K562 (cell line): ENCODE results near the gene CITED2. TPM values are rescaled to one million over a fixed set of nuclear protein-coding genes. Genes with fewer than 3 reads are reported as not detected.

Experiments
- FOXK2 ChIP-seq, 2 experiments: fragments of 450-650 bp; IDR thresholded peaks in 1 of 2; conservative IDR thresholded peaks in 1 of 2; 2 replicates each; pipeline ENCODE4 v1.6.1; 2016; ENCODE audit warnings: low read depth in 2 of 2, mild to moderate bottlenecking in 1 of 2
- NR3C1 ChIP-seq: sonication (generic); formaldehyde crosslinking; IDR thresholded peaks from 2 replicates; pipeline ENCODE4 v1.8.1; 2022; ENCODE audit warnings: missing genetic modification reagents
- PCBP2 ChIP-seq: fragments of 200-400 bp; formaldehyde crosslinking; IDR thresholded peaks from 2 replicates; pipeline ENCODE4 v1.6.1; 2018; ENCODE audit warnings: low read length, low read depth, mild to moderate bottlenecking, moderate library complexity; ENCODE audit not compliant: poor library complexity, severe bottlenecking
- TARDBP ChIP-seq: fragments of 450-650 bp; IDR thresholded peaks from 2 replicates; pipeline ENCODE4 v1.6.1; 2016
- ZFP30 ChIP-seq: fragments of 250-450 bp; sonication (Bioruptor Pico); IDR thresholded peaks from 2 replicates; pipeline ENCODE4 v1.8.0; 2022; ENCODE audit warnings: moderate library complexity, mild to moderate bottlenecking, inconsistent platforms, borderline replicate concordance
- polyA plus RNA-seq, 8 experiments: library from polyadenylated mRNA; depleted of rRNA in 4 of 8; stranded (reverse) in 5 of 8; unstranded in 3 of 8; fragments of >200 nt; fragmentation: Nextera tagmentation in 2 of 8; fragmentation: Illumina TruSeq in 1 of 8; extraction: Ambion mirVana in 2 of 8; extraction: Trizol in 1 of 8; gene quantifications; 2 replicates each; pipeline versions ENCODE4 v1.2.1 to v1.2.3, GENCODE V29; 2011 to 2014; ENCODE audit warnings: inconsistent platforms in 1 of 8, missing spikeins in 1 of 8
- total RNA-seq, 7 experiments: library from RNA; depleted of rRNA in 6 of 7; stranded (reverse); fragments of >200 nt in 6 of 7; fragmentation: Illumina TruSeq in 2 of 7; extraction: Trizol in 2 of 7; gene quantifications; 2 replicates each; pipeline versions ENCODE4 v1.2.1 to v1.2.3, GENCODE V29; 2011 to 2021; ENCODE audit warnings: low replicate concordance in 1 of 7
- TF ChIP-seq, protein P1 (sequence below): fragments of 450-650 bp; formaldehyde crosslinking; IDR thresholded peaks from 2 replicates; pipeline ENCODE4 v1.4.0; 2022; ENCODE audit warnings: missing genetic modification characterization
- TF ChIP-seq, protein P2 (sequence below): fragments of 250-450 bp; sonication (Bioruptor Pico); IDR thresholded peaks from 2 replicates; pipeline ENCODE4 v1.4.0; 2020
- TF ChIP-seq, protein P3 (sequence below): fragments of 450-650 bp; IDR thresholded peaks from 2 replicates; pipeline ENCODE4 v1.6.1; 2016; ENCODE audit warnings: mild to moderate bottlenecking, moderate library complexity

The CITED2 gene
- total and polyA plus RNA-seq, 9 of the 15 experiments (the other 6 are each of a cell fraction or from before 2014, with no cell fraction given), result 0.21 to 86.1 (median 17.5) TPM

DNA sequence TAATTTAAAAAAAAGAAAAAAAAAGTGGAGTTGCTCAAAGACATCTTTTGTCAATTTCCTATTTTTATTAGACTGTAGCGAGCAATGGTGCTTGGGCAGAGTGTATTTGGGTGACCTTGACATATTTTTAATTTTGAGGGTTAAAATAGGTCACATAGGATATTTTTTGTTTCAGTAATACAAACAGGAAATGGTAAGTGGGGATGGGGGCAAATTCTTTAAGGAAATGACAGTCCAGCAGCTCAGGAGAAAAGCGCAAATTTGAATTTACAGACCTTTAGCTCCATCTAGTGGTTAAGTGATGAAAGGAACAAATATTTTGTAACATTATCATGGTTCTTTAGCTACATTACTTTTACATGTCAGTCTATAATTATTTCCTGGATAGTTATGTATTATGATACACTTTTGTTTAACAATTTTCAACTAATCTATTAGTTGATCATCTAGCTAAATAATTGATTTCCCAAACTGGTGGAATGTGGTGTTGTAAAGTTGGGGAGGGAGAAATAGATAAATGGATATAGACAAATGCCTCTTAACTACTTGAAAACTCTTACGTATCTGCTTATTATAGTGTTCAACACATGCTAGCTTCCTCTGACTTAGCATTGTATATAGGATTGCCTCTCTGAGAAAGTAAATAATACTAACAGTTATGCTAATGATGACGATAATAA is 10.0 kb downstream of the CITED2 start (continued):
- TF ChIP-seq, protein P1, sequence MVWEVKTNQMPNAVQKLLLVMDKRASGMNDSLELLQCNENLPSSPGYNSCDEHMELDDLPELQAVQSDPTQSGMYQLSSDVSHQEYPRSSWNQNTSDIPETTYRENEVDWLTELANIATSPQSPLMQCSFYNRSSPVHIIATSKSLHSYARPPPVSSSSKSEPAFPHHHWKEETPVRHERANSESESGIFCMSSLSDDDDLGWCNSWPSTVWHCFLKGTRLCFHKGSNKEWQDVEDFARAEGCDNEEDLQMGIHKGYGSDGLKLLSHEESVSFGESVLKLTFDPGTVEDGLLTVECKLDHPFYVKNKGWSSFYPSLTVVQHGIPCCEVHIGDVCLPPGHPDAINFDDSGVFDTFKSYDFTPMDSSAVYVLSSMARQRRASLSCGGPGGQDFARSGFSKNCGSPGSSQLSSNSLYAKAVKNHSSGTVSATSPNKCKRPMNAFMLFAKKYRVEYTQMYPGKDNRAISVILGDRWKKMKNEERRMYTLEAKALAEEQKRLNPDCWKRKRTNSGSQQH (CRISPR knock-in tag), result no peak
- TF ChIP-seq, protein P2, sequence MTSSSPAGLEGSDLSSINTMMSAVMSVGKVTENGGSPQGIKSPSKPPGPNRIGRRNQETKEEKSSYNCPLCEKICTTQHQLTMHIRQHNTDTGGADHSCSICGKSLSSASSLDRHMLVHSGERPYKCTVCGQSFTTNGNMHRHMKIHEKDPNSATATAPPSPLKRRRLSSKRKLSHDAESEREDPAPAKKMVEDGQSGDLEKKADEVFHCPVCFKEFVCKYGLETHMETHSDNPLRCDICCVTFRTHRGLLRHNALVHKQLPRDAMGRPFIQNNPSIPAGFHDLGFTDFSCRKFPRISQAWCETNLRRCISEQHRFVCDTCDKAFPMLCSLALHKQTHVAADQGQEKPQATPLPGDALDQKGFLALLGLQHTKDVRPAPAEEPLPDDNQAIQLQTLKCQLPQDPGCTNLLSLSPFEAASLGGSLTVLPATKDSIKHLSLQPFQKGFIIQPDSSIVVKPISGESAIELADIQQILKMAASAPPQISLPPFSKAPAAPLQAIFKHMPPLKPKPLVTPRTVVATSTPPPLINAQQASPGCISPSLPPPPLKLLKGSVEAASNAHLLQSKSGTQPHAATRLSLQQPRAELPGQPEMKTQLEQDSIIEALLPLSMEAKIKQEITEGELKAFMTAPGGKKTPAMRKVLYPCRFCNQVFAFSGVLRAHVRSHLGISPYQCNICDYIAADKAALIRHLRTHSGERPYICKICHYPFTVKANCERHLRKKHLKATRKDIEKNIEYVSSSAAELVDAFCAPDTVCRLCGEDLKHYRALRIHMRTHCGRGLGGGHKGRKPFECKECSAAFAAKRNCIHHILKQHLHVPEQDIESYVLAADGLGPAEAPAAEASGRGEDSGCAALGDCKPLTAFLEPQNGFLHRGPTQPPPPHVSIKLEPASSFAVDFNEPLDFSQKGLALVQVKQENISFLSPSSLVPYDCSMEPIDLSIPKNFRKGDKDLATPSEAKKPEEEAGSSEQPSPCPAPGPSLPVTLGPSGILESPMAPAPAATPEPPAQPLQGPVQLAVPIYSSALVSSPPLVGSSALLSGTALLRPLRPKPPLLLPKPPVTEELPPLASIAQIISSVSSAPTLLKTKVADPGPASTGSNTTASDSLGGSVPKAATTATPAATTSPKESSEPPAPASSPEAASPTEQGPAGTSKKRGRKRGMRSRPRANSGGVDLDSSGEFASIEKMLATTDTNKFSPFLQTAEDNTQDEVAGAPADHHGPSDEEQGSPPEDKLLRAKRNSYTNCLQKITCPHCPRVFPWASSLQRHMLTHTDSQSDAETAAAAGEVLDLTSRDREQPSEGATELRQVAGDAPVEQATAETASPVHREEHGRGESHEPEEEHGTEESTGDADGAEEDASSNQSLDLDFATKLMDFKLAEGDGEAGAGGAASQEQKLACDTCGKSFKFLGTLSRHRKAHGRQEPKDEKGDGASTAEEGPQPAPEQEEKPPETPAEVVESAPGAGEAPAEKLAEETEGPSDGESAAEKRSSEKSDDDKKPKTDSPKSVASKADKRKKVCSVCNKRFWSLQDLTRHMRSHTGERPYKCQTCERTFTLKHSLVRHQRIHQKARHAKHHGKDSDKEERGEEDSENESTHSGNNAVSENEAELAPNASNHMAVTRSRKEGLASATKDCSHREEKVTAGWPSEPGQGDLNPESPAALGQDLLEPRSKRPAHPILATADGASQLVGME (CRISPR knock-in tag), result no peak
- TF ChIP-seq, protein P3, sequence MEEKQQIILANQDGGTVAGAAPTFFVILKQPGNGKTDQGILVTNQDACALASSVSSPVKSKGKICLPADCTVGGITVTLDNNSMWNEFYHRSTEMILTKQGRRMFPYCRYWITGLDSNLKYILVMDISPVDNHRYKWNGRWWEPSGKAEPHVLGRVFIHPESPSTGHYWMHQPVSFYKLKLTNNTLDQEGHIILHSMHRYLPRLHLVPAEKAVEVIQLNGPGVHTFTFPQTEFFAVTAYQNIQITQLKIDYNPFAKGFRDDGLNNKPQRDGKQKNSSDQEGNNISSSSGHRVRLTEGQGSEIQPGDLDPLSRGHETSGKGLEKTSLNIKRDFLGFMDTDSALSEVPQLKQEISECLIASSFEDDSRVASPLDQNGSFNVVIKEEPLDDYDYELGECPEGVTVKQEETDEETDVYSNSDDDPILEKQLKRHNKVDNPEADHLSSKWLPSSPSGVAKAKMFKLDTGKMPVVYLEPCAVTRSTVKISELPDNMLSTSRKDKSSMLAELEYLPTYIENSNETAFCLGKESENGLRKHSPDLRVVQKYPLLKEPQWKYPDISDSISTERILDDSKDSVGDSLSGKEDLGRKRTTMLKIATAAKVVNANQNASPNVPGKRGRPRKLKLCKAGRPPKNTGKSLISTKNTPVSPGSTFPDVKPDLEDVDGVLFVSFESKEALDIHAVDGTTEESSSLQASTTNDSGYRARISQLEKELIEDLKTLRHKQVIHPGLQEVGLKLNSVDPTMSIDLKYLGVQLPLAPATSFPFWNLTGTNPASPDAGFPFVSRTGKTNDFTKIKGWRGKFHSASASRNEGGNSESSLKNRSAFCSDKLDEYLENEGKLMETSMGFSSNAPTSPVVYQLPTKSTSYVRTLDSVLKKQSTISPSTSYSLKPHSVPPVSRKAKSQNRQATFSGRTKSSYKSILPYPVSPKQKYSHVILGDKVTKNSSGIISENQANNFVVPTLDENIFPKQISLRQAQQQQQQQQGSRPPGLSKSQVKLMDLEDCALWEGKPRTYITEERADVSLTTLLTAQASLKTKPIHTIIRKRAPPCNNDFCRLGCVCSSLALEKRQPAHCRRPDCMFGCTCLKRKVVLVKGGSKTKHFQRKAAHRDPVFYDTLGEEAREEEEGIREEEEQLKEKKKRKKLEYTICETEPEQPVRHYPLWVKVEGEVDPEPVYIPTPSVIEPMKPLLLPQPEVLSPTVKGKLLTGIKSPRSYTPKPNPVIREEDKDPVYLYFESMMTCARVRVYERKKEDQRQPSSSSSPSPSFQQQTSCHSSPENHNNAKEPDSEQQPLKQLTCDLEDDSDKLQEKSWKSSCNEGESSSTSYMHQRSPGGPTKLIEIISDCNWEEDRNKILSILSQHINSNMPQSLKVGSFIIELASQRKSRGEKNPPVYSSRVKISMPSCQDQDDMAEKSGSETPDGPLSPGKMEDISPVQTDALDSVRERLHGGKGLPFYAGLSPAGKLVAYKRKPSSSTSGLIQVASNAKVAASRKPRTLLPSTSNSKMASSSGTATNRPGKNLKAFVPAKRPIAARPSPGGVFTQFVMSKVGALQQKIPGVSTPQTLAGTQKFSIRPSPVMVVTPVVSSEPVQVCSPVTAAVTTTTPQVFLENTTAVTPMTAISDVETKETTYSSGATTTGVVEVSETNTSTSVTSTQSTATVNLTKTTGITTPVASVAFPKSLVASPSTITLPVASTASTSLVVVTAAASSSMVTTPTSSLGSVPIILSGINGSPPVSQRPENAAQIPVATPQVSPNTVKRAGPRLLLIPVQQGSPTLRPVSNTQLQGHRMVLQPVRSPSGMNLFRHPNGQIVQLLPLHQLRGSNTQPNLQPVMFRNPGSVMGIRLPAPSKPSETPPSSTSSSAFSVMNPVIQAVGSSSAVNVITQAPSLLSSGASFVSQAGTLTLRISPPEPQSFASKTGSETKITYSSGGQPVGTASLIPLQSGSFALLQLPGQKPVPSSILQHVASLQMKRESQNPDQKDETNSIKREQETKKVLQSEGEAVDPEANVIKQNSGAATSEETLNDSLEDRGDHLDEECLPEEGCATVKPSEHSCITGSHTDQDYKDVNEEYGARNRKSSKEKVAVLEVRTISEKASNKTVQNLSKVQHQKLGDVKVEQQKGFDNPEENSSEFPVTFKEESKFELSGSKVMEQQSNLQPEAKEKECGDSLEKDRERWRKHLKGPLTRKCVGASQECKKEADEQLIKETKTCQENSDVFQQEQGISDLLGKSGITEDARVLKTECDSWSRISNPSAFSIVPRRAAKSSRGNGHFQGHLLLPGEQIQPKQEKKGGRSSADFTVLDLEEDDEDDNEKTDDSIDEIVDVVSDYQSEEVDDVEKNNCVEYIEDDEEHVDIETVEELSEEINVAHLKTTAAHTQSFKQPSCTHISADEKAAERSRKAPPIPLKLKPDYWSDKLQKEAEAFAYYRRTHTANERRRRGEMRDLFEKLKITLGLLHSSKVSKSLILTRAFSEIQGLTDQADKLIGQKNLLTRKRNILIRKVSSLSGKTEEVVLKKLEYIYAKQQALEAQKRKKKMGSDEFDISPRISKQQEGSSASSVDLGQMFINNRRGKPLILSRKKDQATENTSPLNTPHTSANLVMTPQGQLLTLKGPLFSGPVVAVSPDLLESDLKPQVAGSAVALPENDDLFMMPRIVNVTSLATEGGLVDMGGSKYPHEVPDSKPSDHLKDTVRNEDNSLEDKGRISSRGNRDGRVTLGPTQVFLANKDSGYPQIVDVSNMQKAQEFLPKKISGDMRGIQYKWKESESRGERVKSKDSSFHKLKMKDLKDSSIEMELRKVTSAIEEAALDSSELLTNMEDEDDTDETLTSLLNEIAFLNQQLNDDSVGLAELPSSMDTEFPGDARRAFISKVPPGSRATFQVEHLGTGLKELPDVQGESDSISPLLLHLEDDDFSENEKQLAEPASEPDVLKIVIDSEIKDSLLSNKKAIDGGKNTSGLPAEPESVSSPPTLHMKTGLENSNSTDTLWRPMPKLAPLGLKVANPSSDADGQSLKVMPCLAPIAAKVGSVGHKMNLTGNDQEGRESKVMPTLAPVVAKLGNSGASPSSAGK, result no peak
- TF ChIP-seq FOXK2 (conservative IDR thresholded peaks at IDR 0.05 in 1 of 2, IDR thresholded peaks at IDR 0.05 in 1 of 2; ENCODE audit: low read depth in 2 of 2) (no peak), PCBP2 (no peak), NR3C1 (CRISPR knock-in tag) (no peak), ZFP30 (CRISPR knock-in tag) (no peak), TARDBP (no peak)
